AG09319 (cell line): ENCODE data around the gene RAB34.
A peak's percentile ranks its signal among the peaks of the same experiment; 100 is the strongest.
"Not testable (repeated sequence)": the region's sequence is repeated elsewhere in the genome, so short reads cannot be mapped to it uniquely, and the experiment has no call there.

ENCODE experiments used
- DNase-seq: peaks from one replicate; pipeline ENCODE4 v3.0.0-alpha.2; 2010; ENCODE audit warnings: low read depth; ENCODE audit errors: extremely low read depth
- TF ChIP-seq, protein P1 (sequence below): IDR thresholded peaks from 2 replicates; pipeline ENCODE4 v1.5.1; 2011; ENCODE audit warnings: low read depth, mild to moderate bottlenecking, inconsistent platforms, low read length, moderate library complexity

The RAB34 gene

GRCh38 chr17:28728364-28729200 lies 10.9 kb upstream of the RAB34 start, which contains the start of gene NEK8:
Gene NEK8 (plus strand): TSS chr17:28728788. CDS start chr17:28728814, 26 bp downstream.
- DNase-seq: peak; percentile 75
- TF ChIP-seq, protein P1, sequence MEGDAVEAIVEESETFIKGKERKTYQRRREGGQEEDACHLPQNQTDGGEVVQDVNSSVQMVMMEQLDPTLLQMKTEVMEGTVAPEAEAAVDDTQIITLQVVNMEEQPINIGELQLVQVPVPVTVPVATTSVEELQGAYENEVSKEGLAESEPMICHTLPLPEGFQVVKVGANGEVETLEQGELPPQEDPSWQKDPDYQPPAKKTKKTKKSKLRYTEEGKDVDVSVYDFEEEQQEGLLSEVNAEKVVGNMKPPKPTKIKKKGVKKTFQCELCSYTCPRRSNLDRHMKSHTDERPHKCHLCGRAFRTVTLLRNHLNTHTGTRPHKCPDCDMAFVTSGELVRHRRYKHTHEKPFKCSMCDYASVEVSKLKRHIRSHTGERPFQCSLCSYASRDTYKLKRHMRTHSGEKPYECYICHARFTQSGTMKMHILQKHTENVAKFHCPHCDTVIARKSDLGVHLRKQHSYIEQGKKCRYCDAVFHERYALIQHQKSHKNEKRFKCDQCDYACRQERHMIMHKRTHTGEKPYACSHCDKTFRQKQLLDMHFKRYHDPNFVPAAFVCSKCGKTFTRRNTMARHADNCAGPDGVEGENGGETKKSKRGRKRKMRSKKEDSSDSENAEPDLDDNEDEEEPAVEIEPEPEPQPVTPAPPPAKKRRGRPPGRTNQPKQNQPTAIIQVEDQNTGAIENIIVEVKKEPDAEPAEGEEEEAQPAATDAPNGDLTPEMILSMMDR: no peak; the same call in 1 of the 2 replicates

- TF ChIP-seq, protein P1: peak; percentile 98
- DNase-seq: peak; percentile 85
Observed at GRCh38 chr17:28726627-28727491, 9.2 kb upstream of the RAB34 start.

DNA sequence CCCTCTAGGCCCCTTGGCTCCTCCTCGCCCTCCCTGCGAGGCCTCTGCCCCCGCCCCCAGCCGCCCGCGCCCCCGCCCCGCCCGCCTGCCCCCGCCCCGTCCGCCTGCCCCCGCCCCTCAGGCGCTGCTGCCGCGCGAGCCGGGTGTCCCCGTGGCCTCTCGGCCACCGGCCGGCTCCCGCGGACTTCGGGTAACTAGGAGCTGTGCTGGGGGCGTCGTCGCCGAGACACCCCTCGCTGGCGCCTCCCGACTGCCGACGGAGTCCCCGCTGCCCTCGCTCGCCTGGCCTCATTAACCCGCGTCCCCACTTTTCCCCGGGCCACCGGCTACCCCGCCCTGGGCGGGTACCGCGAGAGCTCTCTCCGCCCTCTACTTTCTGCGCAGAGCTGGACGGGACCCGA lies 8.6 kb upstream of the RAB34 start, which contains the start of gene TLCD1:
Gene TLCD1 (minus strand): TSS at position 8 of the 401 bp plus-strand sequence. CDS start 136 bp downstream, outside the sequence.
- TF ChIP-seq, protein P1: no peak
- no peak for DNase-seq

DNA sequence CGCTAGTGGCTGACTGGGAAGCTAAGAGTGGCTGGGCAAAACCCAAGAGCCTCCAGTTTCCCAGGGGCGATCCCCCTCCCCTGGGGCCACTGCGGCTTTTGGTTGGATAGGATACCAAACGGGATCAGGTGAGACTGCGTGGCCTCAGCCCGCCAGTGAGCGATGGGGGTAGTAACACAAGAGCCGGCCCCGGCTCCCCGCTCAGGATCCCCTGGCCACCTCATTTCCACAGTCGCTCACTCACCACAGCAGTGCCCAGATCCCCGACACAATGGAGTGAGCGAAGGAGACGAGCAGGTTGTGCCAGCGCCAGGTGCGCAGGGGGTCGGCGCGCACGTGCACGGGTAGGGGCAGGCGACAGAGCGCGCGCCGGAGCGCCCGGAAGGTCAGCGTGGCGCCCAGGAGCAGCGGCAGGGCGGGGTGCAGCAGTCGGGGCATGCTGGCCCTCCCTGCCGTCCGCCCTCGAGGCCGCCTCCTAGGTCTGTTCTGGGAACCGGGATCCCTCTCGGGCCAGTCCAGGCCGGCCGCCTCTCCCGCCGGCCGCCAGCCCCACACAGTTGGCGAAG lies 8.1 kb upstream of the RAB34 start:
- DNase-seq: no peak

GRCh38 chr17:28725166-28725659 lies 7.5 kb upstream of the RAB34 start:
- DNase-seq: no peak
- TF ChIP-seq, protein P1: no peak

More for the DNA sequence above, 8.1 kb upstream of the RAB34 start:
- TF ChIP-seq, protein P1: no peak

DNA sequence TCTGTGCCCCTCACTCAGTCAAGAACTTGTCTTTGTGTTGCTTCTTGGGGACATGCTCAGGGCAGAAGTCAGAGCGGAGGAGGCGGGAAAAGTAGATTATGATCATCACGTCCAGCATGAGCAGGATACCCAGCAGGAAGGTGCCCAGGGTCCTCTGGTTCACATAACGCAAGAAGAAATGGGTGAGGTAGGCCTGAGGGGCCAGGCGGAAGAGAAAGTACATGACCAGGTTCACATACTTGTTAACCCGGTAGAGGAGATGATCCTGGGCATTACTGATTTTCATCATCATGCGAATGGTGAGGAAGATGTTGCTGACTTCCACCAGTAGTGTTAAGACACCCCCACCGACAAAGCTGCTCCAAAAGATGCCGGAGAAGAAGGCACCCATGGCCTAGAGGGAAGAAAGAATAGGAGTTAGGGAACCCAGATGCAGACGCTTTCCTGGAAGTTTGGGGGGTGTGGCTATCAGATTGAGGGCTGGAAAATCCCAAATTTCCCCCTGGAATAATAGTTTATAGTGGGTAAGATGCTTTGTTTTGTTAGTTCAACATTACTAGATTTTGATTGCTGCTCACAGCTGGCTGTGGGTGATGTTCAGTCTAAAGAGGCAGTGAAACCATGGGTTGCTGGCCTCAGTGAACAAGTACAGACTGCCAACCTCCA lies 7.0 kb upstream of the RAB34 start:
- TF ChIP-seq, protein P1: no peak
- DNase-seq: no peak

- DNase-seq: not testable (repeated sequence)
Observed at GRCh38 chr17:28723836-28724499, 6.3 kb upstream of the RAB34 start.
